Stomach (tissue), 4 donors: ENCODE results near the gene MTCL1.

ENCODE experiments used
- POLR2A ChIP-seq, 4 donors: fragments of 450-650 bp; IDR thresholded peaks; one replicate each; pipeline ENCODE4 v1.6.1; 2016; ENCODE audit warnings: antibody characterized with exemption in 4 of 4, control low read depth in 2 of 4, mild to moderate bottlenecking in 1 of 4, moderate library complexity in 1 of 4
- POLR2AphosphoS5 ChIP-seq, 3 donors: sonication (generic); formaldehyde crosslinking; IDR thresholded peaks; one replicate each; pipeline ENCODE4 v1.6.1; 2016; ENCODE audit warnings: antibody characterized with exemption in 3 of 3
- TF ChIP-seq, protein P1 (sequence below), 7 experiments: fragments of 450-650 bp in 4 of 7; fragments of 200-600 bp in 3 of 7; sonication (generic) in 3 of 7; IDR thresholded peaks; one replicate each; pipeline ENCODE4 v1.5.1; 2016 to 2019; ENCODE audit warnings: antibody characterized with exemption in 7 of 7, control low read depth in 2 of 7, mild to moderate bottlenecking in 1 of 7

DNA sequence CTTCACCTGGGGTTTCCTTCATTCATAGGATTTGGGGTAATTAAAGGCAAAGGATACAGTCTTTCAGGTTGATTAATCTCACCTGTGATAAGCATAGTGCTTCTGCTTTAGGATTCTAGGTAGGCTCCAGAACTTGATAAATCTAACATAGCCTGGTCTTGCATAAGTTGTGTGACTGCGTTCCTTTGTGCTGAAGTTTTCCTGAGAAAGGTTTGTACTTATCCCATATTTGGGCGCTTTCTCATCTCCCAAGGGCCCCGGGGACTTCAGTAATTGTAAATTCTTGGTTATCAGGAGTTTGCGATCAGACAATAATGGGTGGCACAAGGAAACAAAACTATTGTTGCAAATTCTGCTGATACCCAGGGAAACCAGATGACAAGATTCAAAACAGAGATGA, 53.1 kb downstream of the MTCL1 start:
- TF ChIP-seq POLR2AphosphoS5 (IDR thresholded peaks at IDR 0.05) (no peak), POLR2A (IDR thresholded peaks at IDR 0.05) (no peak)
- TF ChIP-seq, protein P1, sequence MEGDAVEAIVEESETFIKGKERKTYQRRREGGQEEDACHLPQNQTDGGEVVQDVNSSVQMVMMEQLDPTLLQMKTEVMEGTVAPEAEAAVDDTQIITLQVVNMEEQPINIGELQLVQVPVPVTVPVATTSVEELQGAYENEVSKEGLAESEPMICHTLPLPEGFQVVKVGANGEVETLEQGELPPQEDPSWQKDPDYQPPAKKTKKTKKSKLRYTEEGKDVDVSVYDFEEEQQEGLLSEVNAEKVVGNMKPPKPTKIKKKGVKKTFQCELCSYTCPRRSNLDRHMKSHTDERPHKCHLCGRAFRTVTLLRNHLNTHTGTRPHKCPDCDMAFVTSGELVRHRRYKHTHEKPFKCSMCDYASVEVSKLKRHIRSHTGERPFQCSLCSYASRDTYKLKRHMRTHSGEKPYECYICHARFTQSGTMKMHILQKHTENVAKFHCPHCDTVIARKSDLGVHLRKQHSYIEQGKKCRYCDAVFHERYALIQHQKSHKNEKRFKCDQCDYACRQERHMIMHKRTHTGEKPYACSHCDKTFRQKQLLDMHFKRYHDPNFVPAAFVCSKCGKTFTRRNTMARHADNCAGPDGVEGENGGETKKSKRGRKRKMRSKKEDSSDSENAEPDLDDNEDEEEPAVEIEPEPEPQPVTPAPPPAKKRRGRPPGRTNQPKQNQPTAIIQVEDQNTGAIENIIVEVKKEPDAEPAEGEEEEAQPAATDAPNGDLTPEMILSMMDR (IDR thresholded peaks at IDR 0.05) = no peak
